ENCODE data around the gene GCLC. TPM values are rescaled to one million over a fixed set of nuclear protein-coding genes. Genes with fewer than 3 reads are reported as not detected.

Gene GCLC
- total and polyA plus RNA-seq, 2 experiments from 2014 or later: 16.9 to 40.3 TPM

- TF ChIP-seq ZNF462 (CRISPR knock-in tag; IDR thresholded peaks at IDR 0.05) (no peak), EZH2phosphoT487 (IDR thresholded peaks at IDR 0.05; ENCODE audit: unreplicated experiment) (no peak)
Observed at GRCh38 chr6:53528107-53528506, 16.8 kb downstream of the GCLC start (continued).

GRCh38 chr6:53527249-53527765 is 17.6 kb downstream of the GCLC start:
- H3K4me2 ChIP-seq: peak overlapping the region; percentile 55; the same call in 1 of the 2 replicates
- H3K4me1 ChIP-seq (ENCODE audit: insufficient read depth): peaks cover 79% of the 10 kb centered on the region
- Mint-ChIP-seq H3K9me3 (no peaks in the 10 kb centered on the region), H3K4me1 (peaks cover 86% of the 10 kb centered on the region), H3K27ac (peak overlapping the region; percentile 55), H3K36me3 (ENCODE audit: low read depth) (peaks cover 2% of the 10 kb centered on the region; the same call in 1 of the 3 replicates), H3K4me3 (no peak overlapping the region; the same call in 2 of the 3 replicates), H3K27me3 (ENCODE audit: insufficient read depth, low read depth, poor library complexity) (peaks cover 4% of the 10 kb centered on the region)
- no peak overlapping the region for H2AFZ ChIP-seq
- H3K27ac ChIP-seq (ENCODE audit: low read depth): peak overlapping the region; percentile 20
- H4K20me1 ChIP-seq (replicated peaks; ENCODE audit: insufficient read depth): peaks cover 5% of the 10 kb centered on the region; the same call in 1 of the 2 replicates
- DNase-seq (ENCODE audit: low spot score) (peak; percentile 4), ATAC-seq (peak; percentile 9)
- H3K4me3 ChIP-seq: no peak overlapping the region
- TF ChIP-seq POLR2AphosphoS5 (IDR thresholded peaks at IDR 0.05; ENCODE audit: low read depth): no peak
- no peak for TF ChIP-seq ZNF114 (CRISPR knock-in tag; IDR thresholded peaks at IDR 0.05)
- no peak for TF ChIP-seq JUNB (IDR thresholded peaks at IDR 0.05; ENCODE audit: unreplicated experiment)
- no peak for TF ChIP-seq EZH2 (IDR thresholded peaks at IDR 0.05; ENCODE audit: low read depth, unreplicated experiment)
- TF ChIP-seq ZNF331 (CRISPR knock-in tag; IDR thresholded peaks at IDR 0.05; ENCODE audit: low read depth): no peak
- no peak for TF ChIP-seq ETS1 (IDR thresholded peaks at IDR 0.05)
- H3K27me3 ChIP-seq (ENCODE audit: insufficient read depth): no peaks in the 10 kb centered on the region
- H3F3A ChIP-seq (replicated peaks; ENCODE audit: low read depth): no peaks in the 10 kb centered on the region
- peaks cover 100% of the 10 kb centered on the region for H3K79me2 ChIP-seq (replicated peaks; ENCODE audit: insufficient read depth)
- no peaks in the 10 kb centered on the region for H3K9me2 ChIP-seq (ENCODE audit: insufficient read depth)
- H3K36me3 ChIP-seq (ENCODE audit: insufficient read depth): no peaks in the 10 kb centered on the region
